ENCODE results near the gene BDP1.
"Not testable (repeated sequence)": the region's sequence is repeated elsewhere in the genome, so short reads cannot be mapped to it uniquely, and the experiment has no call there.

BDP1 gene

DNA sequence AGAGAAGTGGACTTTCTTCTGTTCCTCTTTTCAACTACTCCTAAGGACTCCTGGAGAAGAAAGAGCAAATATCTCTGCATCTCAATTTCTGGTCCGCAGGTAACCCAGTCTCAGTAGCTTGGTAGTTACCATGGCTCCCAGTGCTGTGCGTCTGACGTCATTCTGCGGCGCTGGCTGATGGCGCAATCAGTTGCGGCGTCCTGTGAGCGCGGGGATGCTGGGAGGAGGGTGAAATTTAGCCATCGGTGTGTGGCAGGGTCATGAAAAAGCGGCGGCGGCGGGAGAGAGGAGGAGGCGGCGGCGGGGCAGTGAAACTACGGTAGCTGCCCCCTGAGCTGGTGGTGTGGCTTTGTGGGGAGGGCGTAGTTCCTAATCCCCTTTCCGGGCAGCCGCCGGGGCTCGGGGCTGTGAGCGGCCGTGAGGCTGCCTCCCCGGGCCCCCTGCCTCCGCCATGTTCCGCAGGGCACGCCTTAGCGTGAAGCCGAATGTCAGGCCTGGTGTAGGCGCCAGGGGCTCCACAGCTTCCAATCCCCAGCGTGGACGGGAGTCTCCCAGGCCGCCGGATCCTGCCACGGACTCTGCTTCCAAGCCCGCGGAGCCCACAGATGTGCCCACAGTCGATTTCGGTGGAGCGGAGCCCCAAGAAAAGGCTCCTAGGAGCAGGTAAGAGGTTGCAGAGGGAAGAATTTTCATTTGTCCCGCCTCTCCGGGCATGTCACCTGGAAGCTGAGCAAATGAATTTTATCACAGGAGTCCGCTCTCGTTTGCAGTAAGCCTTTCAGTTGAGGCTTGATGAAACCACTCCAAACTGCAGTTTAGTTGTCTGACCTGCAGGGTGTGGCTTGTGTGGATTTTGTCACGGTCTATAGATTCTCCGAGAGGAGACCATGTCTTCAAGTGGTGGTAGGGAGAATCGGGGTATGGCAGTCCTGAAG is at the start of gene BDP1:
TSS of gene BDP1 (plus strand) at position 225 of the 935 bp plus-strand sequence. CDS start at position 452, 227 bp downstream.
- DNase-seq = peak; percentile 81 to 83

- DNase-seq = not testable (repeated sequence)
Measured at GRCh38 chr5:71410088-71410487, 45.4 kb upstream of the BDP1 start.

- not testable (repeated sequence) for DNase-seq
Measured at GRCh38 chr5:71415626-71416025, 39.8 kb upstream of the BDP1 start.

DNA sequence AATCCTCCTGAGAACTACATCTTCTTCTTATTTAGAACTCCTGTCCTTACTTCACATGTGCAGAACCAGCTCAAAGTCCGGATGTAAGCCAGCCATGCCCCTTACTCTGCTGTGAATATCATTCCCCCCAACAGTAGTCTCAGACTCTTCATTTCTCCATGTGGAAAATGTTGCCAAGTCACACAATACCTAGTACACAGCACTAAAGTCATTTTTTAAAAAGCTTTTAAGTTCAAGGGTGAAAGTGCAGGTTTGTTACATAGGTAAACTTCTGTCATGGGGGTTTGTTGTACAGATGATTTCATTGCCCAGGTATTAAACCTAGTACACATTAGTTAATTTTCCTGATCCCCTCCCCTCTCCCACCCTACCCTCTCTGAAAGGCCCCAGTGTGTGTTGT is 37.4 kb upstream of the BDP1 start:
- DNase-seq = not testable (repeated sequence)

DNA sequence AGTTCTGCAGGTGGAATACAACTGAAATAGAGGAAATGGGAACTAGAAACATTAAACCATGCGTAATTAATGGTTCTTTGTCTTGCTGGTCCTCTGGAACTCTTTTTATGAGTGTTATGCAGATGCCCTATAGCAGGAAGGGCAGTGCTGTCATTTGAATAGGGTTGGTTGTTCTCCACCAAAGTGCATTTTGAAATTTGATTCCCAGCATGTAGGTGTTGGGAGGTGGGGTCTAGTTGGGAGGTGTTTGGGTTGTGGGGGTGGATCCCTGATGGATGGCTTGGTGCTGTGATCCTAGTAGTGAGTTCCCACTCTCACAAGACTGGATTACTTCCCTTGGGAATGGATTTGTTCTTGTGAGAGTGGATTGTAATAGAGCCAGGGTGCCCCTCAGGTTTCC is 34.2 kb upstream of the BDP1 start:
- not testable (repeated sequence) for DNase-seq

DNA sequence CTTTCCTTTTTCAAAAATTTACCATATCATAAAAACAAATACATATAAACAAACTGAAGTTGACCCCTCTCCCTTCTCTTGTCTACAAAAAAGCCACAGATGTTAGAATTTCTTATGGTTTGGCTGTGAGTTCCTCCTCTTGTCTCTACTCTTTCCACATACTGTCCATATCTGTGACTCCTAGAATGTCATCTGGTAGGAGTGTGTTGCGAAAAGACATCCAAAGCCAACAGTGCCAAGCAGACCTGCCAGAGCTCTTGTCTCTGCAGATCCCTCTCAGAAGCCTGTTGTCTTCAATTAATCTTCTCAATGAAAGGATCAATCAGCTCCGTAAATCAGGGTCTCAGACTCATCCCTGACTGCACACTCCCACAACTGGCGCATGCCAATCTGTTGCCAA is 31.6 kb upstream of the BDP1 start:
- not testable (repeated sequence) for DNase-seq

GRCh38 chr5:71426686-71427474 is 28.6 kb upstream of the BDP1 start:
- DNase-seq = not testable (repeated sequence)

- DNase-seq = not testable (repeated sequence)
Measured at GRCh38 chr5:71432410-71432809, 23.0 kb upstream of the BDP1 start.

DNA sequence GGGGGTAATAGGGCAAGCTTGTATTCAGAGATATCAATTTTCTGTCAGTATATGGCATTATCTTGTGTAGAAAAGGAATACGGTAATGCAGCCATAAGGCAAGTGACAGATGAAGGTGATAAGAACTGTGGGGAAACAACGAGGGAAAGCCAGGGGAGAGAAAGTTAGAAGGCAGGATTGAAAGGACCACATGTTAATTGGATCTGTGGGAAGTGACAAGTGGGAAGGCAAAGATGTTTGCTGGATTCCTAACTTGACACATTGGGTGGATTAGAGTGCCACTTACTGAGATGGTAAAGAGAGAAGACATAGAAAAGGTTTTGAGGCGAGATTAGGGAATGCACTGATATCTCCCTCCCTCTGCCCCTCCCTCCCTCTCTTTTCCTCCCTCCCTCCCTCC is 20.6 kb upstream of the BDP1 start:
- not testable (repeated sequence) for DNase-seq

- DNase-seq = not testable (repeated sequence)
Measured at GRCh38 chr5:71441564-71441963, 13.9 kb upstream of the BDP1 start.

- not testable (repeated sequence) for DNase-seq
Measured at GRCh38 chr5:71443891-71444290, 11.6 kb upstream of the BDP1 start.

GRCh38 chr5:71445015-71445414 is 10.4 kb upstream of the BDP1 start:
- DNase-seq = not testable (repeated sequence)

- not testable (repeated sequence) for DNase-seq
Measured at GRCh38 chr5:71445523-71446152, 9.8 kb upstream of the BDP1 start.

DNA sequence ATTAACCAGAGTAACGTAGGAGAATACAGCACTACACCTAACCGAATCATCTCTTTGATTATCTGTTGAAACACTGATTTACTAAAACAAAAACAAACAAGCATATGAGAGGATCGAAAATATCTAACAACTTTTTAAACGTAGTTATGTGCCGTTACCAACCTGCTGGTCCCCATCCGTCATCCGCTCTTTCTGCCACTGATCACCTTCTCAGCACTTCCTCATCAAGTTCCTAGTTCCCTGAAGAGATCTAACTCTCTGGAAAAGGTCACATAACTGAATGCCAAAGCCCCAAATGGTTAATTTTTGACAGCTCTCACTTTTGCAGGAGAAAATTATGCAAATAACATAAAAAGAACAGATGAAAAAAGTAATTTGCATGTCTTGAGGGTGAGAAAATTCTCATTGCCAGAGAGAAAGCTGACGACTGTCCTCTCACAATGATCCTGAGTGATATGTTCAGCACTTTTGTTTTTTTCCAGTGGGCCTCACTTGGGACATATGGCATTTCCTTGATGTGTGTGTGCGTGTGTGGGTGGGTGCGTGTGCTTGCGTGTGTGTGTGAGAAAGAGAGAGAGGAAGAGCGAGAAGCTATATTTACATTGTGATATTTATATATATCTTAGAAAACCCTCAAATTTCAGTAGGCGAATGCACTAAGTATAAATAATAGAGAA is 8.8 kb upstream of the BDP1 start:
- not testable (repeated sequence) for DNase-seq

DNA sequence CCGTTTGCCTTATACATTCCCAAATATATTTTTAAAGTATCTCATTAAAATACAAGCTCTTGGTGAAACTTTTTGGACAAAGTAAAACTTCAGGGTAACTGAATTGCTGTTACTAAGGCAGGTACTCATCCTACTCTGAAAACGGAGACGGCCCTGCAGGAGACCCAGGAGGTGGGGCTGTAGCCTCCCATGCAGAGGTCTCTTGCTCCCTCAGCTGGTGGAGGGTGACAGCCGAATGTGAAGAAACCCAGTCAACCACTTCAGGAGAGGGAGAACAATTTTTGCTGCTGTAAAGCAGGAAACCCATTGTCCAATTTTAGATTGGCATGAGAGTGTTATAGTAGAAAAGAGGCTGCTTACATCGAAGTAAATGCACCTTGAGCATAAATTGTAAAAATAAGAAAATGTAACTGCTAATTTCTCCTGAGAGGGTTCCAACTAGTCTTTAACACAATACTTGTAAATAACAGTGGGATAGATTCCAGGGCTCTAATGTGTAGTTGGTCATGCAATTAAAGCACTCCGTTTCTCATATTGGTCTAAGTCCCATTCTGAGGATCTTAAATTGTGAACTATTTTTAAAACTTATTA is 8.1 kb upstream of the BDP1 start:
- peak; percentile 15 to 20 for DNase-seq

DNA sequence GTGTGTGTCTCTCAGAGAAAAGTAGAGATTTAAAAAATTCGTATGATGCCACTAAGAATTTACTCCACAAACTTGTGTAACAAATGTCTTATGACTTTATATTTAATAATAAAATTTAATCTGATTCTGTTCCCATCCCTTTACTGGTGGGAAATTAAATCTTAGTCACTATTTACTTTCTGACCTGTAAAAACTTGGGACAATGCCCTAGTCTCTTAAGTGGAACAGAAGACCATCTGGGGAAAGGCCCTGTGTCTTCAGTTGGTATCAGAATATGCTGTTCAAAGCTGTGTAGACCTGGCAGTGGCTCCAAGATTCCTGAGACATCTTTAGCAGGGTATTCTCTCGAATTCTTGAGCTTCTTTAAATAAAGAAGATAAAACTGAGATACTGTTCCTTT is 2.6 kb upstream of the BDP1 start:
- no peak for DNase-seq

DNA sequence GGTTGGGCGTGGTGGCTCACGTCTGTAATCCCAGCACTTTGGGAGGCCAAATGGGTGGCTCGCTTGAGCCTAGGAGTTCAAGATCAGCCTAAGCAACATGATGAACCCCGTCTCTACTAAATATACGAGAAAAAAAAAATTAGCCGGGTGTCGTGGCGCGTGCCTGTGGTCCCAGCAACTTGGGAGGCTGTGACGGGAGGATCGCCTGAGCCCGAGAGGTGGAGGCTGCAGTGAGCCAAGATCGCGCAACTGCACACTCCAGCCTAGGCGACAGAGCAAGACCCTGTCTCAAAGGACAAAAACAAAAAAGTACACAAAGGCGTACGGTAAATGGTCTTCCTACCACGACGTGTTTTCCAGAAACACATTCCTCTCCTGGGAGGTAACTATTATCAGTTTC is 538 bp upstream of the BDP1 start:
- DNase-seq = no peak

DNA sequence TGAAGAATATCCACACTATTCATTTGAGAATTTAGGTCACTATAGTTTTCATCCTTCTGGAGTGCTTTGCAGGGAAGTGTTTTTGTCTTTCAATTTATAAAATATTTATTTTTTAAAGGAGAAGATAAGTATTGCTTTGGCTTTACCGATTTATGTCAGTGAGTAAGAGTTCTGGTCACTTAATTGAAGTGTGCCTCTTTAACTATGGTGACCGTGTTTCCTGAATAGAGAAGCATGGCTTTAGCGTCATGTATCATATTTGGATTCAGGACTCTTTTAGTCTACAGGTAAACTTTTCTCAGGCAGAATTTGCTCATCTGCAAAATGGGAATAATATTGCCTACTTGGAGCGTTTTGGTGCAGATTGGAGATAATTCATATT is 902 bp downstream of the BDP1 start:
- no peak for DNase-seq

DNA sequence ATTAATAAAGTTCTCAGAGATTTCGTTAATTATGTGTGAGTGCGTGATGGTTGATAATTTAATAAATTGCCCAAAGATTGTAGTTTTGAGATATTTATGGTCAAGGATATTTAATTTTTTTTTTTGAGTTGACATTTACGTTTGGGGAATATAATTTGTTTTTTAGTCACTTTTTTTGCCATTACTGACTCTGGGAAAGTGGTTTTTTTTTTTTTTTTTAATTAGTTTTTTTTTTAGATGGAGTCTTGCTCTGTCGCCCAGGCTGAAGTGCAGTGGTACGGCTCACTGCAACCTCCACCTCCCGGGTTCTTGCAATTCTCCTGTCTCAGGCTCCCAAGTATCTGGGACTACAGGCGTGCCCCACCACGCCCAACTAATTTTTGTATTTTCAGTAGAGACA is 1.7 kb downstream of the BDP1 start:
- DNase-seq = no peak

DNA sequence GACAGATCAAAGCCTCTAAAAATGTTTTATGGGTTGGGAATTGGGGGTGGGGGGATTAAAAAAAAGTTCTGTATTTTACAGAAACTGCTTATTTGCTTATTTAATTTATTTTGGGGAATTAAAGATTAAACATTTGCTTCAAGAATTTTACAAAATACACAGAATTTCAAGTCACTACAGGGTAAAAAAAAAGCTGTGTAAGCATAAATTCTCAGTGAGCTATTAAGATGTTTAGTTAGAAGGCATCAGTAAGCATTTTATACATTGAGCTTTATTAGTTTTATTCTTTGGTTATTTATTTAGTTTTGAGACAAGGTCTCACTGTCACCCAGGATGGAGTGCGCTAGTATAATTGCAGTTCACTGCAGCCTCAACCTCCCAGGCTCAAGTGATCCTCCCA is 5.2 kb downstream of the BDP1 start:
- no peak for DNase-seq

DNA sequence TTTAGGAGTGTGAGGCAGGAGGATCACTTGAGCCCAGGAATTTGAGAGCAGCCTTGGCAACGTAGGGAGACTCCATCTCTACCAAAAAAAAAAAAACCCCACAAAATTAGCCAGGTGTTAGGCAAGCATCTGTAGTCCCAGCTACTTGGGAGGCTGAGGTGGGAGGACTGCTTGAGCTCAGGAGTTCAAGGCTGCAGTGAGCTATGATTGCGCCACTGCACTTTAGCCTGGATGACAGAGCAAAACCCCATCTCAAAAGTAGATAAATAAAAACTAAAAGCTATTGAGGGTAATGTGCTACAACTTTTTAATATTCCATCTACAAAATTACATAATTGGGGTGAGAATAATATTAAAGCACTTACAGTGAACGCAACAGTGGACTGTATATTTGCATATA is 5.9 kb downstream of the BDP1 start:
- DNase-seq = no peak

DNA sequence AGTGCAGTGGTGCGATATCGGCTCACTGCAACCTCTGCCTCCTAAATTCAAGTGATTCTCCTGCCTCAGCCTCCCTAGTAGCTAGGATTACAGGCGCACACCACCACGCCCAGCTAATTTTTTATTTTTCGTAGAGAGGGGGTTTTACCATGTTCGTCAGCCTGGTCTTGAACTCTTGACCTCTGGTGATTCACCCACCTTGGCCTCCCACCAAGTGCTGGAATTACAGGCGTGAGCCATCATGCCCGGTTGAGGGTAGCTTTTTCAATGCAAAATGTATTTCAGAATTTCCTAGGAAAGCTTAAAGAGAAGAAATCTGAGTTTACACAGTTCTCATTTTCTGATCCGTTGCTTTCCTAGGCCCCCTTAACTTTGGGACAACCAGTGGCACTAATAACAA is 15.7 kb downstream of the BDP1 start:
- DNase-seq = no peak

All from NCI-H1930 (cell line).